GM12873 (cell line): ENCODE measurements around the gene PRRX2.

ENCODE experiments used
- TF ChIP-seq, protein P1 (sequence below): IDR thresholded peaks from 2 replicates; pipeline ENCODE4 v1.5.1; 2012; ENCODE audit warnings: low read depth, mild to moderate bottlenecking, moderate library complexity, low read length, control low read depth; ENCODE audit not compliant: insufficient read depth; ENCODE audit errors: missing control alignments

The PRRX2 gene

GRCh38 chr9:129740666-129741464 is 75.4 kb downstream of the PRRX2 start:
- TF ChIP-seq, protein P1, sequence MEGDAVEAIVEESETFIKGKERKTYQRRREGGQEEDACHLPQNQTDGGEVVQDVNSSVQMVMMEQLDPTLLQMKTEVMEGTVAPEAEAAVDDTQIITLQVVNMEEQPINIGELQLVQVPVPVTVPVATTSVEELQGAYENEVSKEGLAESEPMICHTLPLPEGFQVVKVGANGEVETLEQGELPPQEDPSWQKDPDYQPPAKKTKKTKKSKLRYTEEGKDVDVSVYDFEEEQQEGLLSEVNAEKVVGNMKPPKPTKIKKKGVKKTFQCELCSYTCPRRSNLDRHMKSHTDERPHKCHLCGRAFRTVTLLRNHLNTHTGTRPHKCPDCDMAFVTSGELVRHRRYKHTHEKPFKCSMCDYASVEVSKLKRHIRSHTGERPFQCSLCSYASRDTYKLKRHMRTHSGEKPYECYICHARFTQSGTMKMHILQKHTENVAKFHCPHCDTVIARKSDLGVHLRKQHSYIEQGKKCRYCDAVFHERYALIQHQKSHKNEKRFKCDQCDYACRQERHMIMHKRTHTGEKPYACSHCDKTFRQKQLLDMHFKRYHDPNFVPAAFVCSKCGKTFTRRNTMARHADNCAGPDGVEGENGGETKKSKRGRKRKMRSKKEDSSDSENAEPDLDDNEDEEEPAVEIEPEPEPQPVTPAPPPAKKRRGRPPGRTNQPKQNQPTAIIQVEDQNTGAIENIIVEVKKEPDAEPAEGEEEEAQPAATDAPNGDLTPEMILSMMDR = no peak

GRCh38 chr9:129745200-129745599 is 79.8 kb downstream of the PRRX2 start:
- TF ChIP-seq, protein P1 = no peak

- TF ChIP-seq, protein P1 = no peak
These were observed 80.8 kb downstream of the PRRX2 start for GRCh38 chr9:129746092-129746777.

DNA sequence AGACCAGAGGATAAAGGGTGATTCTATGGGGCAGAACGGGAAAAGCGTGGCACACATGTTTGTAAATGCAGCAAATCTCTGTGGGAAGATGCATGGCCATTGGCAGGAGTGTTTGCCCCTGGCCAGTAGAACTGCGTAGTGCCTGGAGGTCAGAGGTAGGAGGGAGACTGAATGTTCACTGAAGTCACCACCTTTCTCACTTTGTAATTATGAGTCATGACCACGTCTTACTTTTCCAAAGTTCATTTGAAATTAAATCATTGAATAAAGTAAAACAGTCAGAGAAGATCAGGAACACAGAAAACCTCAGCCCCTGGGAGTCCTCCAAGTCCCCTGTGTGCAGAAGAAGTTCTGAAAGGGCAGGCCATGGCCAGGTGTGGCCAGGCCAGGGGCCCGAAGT is 82.8 kb downstream of the PRRX2 start:
- TF ChIP-seq, protein P1 = no peak

DNA sequence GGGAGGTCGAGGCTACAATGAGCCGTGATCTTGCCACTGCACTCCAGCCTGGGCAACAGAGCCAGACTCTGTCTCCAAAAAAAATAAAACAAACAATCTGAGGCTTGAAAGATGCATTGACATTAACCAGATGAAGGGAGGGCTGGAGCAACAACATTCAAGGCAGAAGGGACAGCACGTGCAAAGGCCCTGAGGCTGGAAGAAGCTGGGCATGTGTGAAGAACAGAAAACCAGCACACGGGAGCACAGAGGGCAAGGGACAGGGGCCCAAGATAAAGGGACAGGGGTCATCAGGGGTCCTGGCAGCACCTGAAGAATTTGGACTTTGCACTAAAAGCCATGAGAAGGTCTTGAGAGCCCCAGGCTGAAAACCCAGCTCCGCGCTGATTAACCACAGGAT is 84.1 kb downstream of the PRRX2 start:
- TF ChIP-seq, protein P1 = no peak

DNA sequence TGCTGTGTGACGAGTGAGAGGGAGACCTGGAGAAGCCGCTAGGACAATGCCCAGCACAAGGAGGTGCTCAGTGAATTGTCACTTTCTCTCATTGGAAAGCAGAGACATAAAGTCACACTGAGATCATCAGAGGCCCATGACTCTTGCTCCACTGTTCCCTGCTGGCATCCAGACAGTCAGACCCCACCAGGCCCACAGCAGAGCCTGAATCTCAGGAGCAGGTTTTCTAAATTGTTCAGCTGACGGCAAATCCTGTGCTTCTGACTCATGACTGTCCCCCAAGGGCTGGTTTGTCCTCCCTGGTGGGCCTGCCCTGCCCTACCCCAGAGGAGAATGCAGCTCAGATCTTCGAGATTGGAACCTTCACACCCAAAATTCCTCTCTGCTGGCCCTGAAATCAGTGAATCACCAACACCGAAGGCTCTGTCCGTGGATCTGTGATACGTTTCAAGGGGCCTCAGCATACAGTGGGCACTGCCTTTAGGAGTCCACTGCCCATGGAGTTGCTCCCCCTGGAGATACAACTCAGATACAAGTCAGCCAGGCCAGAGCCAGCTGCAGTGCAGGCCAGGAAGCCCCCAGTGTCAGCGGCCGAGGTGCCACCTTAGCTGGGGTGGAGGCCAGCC is 84.7 kb downstream of the PRRX2 start:
- TF ChIP-seq, protein P1 = no peak
